CD4-positive, alpha-beta T cell treated with Interferon gamma for 1 hour (primary cell): ENCODE data around the gene MTHFD1L.

Experiments
- DNase-seq: peaks from one replicate; pipeline ENCODE4 v3.0.0-alpha.2; 2020

The MTHFD1L gene

DNA sequence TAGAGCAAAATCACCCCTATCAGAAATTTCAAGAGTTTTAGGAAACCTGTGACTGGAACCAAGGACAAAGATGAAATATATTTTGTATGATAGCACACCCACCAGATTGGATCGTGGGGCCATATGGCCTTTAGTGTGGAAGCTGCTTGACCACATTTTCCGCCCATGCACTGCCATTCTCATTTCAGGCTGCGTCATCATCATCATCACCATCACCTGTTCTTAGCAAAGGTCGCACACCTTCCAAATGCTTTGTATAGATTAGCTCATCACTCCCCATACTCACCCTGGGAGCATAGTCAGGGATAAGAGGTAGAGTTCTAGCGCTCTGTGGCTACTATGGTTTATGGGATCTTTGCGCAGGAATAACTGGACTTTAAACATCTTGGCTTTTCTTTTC lies 185.7 kb downstream of the MTHFD1L start:
- DNase-seq: no peak

DNA sequence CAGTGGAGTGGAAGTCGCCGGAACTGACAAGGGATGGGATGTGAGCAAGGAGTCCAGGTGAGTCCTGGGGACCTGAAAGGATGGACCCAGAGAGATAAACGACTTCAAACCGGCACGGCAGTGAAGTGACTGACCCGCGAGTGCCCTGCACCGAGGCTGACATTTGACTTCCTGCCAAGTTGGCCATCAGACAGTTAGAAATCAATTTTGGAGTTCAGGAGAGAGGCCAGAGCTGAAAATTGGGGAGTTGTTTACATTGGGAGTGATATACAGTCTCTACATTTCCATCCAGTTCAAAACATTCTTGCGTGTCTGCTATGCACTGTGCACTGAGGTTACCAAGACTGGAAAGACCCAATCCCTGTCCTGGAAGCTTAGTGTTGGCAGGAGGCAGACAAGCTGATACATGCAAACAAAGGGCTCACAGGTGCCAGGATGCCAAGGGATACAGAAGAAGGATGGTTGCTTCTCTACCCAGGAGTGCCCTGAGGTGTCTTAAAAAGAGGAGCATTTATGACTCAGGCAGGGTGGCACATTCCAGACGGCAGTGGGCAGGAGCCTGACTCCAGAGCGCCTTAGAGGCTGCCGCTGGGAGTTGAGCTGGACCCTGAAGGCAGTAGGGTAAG lies 186.6 kb downstream of the MTHFD1L start:
- DNase-seq: no peak

DNA sequence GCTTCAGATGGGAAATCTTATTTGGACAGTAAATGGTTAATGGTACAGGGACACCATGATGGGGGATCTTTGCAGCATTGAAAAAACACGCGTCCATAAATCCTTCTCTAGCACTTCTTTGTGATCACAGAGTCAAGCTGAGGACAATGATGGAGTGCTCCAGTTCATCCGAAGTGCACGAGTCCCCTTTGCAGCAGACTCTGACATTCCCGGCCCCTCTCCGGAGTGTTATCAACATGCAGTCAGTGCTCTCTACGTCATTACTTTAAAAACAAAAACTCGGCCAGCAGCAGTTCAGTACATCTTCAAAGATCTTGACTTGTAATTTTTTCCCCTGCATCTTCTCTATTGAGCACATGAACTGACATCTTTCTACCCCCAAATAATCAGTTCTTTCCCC lies 188.8 kb downstream of the MTHFD1L start:
- DNase-seq: no peak

DNA sequence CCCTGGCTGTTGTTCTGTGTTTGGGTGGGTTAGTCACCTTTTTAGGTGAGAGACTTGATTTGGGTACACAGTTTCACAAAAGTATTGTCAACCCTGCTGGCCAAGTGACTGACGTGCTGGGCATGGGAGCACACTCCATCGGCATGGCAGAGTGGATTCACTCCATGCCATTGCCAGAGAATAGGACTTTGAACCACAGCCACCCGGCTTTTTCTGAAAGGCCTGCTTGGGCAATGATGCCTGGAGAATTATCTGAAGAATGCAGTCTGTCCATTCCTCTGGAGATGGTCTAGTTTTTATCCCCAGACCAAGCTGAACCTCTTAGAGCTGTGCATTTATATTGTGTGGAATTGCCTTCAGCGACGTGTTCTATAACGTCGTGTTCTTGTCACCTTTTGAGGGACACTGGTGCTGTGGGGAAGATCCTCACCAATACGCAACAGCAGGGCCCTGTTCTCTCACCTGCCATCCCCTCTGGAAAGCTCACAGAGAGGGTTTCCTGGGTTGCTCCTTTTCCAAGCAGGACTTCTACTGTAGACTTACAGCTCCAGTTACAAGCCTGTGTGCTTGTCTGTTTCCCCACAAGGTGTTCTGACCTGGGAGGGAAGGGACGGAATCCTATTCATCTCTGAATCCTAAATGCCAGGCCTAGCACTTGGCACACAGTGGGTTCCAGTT lies 190.9 kb downstream of the MTHFD1L start:
- DNase-seq: no peak

DNA sequence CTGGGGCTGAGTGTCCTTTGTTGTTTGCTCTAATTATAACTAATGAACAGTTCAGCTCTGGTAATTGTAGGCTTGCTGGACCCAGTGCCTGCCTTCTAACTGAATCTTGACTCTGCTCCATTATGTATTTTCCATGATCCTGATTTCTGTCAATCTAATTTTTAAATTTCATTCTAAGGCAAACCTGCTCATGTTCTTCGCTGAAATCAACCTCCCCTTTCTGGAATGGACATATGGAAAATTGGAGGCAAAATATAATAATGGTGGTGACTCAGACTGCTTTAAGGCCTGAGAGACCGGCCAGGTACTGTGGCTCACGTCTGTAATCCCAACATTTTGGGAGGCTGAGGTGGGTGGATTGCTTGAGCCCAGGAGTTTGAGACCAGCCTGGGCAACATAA lies 191.6 kb downstream of the MTHFD1L start:
- DNase-seq: no peak

DNA sequence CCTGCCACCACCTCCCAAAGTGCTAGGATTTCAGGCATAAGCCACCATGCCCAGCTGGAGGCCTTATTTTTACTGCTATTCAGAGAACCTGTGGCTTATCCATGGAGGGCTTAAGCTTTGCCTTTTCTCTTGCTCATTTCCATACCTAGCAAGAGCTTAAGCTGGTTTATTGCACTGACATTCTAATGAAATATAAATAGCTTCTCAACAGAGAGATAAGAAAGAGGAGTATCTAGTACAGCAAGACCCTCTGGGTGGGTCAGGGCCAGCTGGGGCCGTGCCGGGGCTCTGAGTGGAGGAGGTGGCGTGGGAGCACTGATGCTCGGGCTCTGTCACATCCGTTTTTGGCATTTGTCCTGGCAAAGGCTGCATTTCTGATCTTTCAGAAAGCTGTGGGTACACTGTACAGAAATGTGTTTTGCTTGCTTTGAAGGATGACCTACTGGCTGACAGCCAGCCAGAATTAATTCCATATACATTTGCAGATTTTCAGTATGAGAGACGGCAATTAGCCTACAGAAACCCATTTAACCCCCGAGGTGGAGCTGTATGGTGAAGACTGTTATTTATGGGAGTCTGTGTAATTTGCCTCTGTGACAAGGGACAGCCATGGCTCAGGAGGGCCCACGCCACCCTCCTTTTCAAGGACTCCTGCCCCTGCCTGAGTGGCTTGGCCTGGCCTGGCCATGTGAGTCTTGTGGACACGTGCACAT lies 192.7 kb downstream of the MTHFD1L start:
- no peak for DNase-seq

DNA sequence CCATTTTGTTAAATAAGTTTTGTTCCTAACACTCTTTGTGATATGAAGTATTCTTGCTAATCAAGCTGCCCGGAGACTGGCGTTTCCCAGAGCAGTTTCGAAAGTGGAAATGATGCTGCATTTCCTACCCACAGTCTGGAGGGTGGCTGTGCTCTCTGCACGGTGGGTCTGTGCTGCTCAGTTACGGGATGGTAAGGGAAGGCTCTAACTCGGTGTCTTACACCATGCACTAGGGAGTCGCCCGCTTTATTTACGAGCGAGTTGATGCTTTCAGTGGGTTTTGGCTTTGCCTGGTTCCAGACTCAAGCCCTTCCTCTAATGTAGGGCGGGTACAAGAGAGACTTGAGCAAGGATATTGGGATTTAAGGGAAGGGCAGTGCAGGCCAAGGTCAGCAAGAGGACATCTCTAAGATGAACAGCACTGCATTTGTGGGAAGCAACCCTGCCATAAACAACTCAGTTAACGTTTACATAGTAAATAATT lies 194.2 kb downstream of the MTHFD1L start:
- no peak for DNase-seq

DNA sequence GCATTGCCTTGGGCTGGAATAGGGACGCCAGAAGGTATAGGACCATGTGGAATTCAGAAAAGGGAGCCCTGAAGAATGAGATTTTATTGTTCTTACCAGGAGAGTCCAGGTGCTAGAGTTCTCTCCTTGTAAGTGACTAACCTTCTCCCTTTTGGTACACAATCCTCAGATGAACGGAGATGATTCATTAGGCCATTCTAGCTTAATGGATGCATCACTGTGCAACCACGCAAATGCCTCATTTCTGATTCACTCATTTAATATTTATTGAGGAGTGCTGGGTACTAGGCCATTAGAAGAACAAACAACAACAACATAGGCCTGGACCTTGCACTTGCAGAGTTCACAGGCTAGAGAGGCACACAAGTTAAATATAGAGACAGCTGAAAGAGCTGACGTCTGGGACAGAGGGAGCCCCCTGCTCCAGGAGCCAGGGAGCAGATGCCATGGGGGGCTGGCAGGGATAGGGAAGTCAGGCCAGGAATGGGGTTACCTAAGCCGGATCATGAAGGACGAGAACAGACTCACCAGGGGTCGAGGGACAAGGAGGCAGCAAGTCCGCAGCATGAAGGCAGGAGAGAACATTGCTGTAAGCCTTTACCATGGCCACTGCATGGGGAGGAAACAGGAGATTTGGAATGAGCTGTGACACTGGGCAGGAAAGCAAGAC lies 194.7 kb downstream of the MTHFD1L start:
- no peak for DNase-seq

DNA sequence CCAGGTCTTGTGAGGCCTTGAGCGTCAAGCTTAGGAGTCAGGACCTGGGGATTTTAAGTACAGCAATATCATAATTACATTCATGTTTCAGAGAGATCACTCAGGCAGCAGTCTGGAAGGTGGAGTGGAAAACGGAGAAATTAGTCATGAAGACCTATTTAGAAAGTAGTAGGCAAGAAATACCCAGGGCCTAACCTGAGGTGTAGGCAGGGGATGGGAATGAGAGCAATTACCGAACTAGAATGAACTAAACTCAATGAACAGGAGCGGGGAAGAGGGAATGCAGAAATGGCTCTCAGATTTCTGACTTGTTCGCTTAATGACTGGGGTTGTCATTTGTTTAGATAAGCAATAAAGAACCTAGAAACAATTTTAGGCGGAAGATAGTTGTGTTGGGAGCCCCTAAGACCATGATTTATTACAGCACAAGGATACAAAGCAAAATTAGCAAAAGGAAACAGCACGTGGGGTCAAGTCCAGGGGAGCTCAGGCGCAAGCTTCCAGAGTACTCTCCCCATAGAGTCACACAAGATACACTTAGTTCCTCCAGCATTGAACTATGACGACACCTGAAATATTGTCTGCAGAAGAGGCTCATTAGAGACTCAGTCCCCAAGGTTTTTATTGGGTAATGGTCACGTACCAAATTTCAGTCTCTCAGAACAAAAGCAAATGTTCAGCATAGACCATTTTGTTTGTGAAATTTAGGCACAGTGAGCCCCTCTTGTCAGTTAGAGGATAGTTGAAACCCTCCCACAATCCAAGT lies 195.4 kb downstream of the MTHFD1L start:
- no peak for DNase-seq

DNA sequence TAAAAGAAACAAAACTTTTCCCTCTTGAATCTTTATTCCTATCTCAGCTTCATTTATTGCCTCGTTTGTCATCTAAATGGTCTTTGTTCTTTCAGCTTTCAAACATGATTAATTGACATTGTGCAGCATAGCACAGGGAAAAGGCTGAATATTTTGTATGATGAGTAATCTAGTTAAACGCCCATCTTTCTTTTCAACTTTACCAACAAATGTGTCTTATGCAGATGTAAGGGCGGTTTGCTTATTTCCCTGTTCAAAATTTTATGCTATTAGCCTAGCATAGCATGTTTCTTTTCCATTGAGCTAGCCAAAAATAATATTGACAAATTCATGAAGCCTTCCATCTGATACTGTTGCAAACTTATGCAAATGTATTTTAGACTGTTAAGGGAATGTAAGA lies 197.8 kb downstream of the MTHFD1L start:
- no peak for DNase-seq

DNA sequence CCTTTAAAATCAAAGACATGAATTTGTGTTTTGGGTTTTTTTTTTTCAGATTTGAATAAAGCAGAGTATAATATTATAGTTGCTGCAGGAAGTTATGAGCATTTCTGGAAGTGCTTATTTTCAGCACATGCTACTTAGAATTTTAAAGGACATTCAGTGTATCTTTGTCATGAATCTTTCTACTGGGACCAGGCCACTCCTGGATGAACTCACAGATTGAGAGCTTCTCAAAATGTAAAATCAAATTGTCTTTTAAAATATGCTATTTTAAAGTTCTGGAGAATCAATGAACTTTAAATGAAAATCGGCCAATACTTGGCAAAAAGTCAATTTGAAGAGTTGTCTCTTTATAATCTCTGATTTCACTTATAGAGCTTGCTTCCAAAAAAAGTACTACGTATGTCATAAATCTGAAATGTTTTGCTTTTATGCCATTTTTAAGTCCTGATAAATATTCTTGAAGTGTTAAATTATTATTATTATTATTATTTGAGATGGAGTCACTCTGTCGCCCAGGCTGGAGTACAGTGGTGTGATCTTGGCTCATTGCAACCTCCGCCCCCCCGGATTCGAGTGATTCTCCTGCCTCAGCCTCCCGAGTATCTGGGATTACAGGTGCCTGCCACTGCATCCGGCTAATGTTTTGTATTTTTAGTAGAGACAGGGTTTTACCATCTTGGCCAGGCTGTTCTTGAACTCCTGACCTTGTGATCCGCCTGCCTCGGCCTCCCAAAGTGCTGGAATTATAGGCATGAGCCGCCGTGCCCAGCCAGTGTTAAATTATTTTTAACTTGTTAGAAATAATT lies 198.5 kb downstream of the MTHFD1L start:
- DNase-seq: no peak

DNA sequence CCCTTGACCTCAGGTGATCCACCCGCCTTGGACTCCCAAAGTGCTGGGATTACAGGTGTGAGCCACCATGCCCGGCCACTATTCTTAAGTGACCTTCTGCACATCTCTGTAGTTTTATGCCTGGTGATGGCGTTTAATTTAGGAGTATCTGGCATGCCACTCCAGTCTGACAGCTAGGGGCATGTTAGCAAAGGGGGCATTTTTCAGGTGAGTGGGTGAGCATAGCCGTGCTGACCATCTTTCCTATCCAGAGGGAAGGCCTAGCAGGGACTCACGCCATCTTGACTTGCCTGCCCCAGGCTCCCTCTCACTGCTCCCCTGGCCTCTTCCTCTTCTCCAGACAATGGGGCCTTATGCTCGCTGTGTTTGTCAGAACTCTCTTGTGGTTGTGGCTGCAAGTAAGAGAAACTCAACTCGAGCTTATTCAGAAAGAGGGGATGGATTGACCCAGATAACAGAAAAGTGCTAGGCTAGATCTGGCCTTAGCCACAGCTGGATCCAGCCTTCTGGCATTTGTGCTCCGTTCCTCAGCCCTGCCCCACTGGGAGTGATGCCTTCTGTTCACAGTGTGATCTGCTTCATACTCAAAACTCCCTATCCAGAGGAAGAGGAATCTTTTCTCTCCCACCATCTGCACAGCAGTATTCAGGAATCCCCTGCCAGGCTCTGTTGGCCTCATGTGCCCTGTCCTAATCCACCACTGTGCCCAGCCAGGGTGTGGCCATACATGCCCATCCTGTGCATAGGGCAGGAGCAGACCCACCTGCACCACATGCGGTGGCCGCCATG lies 199.7 kb downstream of the MTHFD1L start:
- no peak for DNase-seq

DNA sequence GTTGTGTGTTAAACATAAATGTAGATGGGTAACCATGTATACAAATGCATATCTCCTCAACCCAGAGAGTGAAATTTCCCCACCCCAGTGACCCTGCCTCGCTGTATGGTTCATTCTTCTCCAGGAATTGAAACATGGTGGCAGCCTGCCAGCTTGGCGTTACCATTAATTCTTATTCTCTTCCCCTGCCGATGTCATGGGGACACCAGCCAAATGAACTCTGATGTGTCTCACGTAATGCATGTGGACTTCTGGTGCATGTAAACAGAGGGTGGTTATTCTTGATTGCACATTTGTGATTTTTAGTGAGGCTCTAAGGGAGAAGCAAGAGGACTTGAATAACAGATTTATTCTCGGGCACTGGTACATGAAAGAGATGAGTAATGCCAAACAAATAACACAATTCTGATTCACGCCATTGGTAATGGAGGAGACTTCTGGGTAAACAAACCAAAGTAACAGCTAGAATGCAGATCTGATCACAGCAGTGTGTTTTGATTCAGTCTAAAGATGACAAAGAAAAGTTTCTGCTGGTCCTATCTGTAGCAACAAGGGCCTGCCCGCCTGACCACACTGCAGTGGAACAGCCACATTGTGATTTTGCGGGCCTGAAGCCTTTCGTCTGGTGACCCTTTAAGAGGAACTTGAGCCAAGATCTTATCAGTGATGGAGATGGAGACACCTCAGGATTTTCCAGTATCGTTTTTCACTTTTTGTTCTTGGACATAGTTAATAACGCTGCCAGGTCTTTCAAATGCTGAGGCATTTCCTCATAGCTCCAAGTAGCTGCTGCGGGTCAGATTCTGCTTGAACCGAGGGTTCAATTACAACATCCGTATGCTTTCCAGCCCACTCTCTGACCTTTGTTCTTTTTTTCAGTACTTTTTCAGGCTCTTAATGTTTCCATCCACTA lies 202.4 kb downstream of the MTHFD1L start:
- no peak for DNase-seq

DNA sequence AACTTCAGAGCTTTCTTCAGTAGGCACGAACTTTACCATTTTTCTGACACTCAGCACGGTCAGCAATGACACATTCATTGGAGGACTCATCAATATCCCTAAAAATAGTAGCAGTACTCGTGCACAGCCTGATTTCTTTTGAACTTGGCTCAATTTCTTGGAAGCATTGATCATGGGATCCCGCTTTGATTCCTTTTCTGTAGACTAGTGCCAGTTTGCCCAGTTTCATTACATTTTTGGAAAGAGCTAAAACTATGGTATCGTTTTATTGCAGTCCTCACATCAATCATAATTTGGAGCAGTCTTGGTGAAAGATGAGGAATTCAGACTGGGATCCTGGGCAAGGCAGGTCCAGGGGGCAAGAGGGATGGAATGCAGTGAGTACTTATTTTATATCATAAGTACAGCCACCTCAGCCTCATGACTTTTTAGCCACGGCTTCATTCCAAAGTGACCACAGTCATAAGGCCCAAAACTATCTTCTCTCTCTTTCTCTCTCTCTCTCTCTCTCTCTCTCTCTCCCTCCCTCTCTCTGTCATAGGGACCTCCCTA lies 203.3 kb downstream of the MTHFD1L start:
- no peak for DNase-seq

DNA sequence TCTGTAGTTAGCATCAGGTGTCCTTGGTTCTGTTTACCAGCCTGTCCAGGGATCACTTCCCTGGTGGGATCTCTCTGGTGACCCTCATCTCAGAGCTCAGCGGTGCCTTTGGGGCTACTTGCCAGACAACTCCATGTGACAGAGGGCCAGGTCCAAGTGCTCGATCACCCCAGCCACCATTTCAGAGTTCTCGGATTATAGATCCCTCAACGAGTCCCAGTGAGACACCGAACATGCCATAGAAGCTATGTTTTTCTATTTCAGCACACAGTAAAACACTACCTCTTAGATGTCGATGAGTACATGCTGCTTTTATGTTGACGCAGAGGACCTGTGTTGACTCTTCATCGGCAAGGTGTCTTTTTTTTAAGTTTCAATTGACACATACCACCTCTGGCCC lies 204.1 kb downstream of the MTHFD1L start:
- DNase-seq: no peak

DNA sequence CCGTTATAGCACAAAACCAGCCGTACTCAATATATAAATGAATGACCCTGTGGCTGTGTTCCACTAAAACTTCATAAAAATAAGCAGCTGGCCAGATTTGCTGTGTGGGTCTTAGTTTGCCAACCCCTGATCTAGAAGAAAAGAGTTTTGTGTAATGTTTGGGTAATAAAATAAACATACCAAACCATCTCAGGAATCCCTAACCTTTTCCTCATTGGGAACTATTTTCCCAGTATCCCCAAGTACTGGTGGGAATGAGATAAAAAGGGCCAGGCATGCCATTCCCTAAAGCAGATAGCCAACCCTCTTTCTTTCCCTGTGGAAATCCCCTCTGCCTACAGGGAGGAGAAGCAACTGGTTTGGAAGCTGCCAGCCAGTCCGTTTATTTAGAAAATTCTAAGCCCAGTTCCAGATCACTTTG lies 205.1 kb downstream of the MTHFD1L start:
- no peak for DNase-seq

DNA sequence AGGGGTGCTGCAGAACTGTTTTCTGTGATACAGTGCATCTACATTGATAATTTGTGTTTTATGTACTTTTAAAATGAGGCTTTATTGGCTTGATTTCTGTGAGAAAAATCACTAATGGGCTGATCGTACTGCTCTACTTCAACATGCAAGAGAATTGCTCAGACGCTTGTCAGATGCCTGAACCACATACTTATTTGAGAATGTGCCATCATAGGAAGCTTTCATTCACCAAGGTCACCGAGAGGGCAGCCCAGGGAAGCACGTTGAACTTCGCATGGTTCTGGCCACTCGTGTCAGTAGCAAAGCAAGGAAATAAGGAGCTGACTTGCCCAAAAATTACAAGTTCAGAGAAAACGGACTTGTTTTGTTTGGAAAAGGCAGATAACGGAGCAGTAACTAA lies 205.8 kb downstream of the MTHFD1L start:
- DNase-seq: no peak

DNA sequence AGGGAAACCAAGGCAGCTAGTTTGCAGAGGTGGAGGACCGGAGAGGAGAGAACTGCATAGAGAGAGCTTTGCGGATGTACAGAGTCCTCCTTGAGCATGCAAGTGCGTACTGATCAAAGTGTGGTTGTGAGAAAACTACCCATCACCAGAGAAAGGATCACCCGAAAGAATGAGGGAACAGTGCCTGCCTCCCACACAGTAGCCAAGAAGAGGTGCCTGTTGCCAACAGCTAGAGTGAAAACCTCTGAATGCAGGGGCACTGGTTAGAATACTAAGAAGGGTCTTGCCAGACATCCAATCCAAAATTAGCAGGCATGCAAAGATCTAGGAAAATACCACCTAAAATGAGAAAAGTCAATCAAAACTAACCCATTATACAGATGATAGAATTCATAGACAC lies 207.6 kb downstream of the MTHFD1L start:
- DNase-seq: no peak

DNA sequence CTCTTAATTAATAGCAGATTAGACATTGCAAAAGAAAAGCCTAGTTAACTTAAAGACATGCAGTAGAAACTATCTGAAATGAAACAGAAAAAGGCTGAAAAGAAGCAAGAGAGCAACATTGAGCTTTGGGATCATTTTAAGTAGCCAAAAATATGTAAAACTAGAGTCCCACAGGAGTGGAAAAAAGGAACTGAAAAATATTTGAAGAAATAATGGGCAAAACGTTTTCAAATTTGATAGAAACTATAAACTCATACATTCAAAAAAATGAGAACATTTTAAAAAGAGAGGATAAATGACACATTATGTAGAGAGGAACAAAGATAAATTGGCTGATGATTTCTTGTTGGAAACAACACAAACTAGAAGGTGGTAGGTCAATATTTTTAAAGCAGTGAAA lies 208.2 kb downstream of the MTHFD1L start:
- no peak for DNase-seq

DNA sequence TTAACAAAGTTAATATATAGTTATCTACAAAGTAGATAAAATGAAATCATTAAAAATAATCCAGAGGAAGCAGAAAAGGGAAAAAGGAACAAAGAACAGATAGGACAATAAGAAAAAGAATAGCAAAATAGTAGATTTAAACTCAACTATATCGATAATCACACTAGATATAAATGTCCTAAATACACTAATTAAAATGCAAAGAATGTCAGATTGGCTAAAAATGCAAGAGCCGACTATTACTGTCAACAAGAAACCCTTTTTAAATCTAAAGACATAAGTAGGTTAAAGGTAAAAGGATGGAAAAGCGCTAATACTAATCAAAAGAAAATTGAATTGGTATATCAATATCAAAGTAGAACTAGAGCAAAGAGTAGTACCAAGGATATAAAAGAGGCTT lies 209.5 kb downstream of the MTHFD1L start:
- no peak for DNase-seq
